HG02943 (cell line): ENCODE data around the gene ASTN1.

Source experiments
- ATAC-seq: cut with Tn5 transposase; IDR thresholded peaks from one replicate; pipeline ENCODE4 v1.9.1; 2021; ENCODE audit warnings: mild to moderate bottlenecking, low read depth, moderate library complexity; ENCODE audit not compliant: unreplicated experiment

The ASTN1 gene

GRCh38 chr1:177164380-177165068 is at the start of gene ASTN1:
ASTN1 (minus strand) TSS chr1:177164712; CDS start chr1:177164676, 36 bp downstream.
- no peak for ATAC-seq

- no peak for ATAC-seq
Measured at GRCh38 chr1:177211231-177211630, 46.7 kb upstream of the ASTN1 start.

DNA sequence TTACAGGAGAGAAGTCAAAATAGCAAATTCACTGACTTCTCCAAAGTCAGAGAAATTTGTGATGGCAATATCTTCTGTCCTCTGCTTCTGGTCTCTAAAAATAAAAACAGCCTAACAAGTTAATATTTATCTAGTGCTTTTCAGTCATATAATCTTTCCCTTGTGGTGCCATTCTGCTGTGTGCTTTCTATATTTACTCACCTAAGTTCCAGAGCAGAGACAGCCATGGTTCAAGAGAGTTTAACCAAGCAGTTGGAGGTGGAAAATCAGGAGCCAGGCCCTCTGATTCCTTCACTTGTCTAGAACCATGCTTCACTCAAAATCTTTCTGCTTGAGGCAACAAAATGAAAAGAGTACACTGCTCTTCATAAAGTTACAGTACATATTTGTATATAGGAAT is 45.6 kb upstream of the ASTN1 start:
- no peak for ATAC-seq

DNA sequence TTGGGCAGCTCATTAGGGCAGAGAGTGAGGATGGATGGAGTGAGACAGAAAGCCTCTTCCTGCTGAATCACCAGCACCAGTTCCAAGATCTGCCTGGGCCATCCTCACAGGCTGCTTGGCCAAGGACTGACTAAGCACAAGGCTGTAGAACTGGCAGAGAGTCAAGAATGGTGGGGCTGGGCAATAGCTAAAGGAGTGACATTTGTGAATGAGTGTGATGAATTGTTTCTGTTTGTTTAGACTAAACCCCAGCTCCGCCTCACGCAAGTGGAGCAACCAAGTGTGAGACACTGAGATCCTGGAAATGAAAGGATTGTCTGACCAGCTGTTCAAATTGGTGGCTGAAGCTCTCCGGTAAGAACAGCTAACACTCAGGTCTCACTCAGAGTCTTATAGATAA is 44.8 kb upstream of the ASTN1 start:
- no peak for ATAC-seq

GRCh38 chr1:177208920-177209319 is 44.4 kb upstream of the ASTN1 start:
- no peak for ATAC-seq

DNA sequence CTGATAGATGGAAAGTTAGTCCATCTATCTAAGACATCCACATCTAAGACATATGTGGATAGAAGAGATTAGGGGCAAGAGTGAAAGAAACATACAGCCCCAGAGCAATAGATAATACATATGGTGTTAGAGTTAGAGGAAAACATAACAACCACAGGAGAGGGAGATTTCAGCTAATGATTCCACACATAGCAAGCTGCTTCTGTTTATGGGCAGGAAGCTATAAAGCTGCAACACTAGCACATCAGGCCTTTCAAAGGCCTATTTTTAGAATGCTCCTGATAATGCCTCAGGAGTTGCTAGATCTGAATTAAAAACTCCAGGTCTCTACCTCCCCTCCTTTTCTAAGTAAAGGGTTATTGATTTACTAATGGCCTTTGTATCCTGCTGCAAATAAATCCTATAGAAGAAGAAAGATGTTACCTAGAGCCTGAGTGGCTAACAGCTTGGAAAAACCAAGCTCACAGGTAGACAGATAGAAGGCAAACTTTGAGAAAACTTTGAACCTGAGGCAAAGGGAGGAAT is 42.4 kb upstream of the ASTN1 start:
- ATAC-seq = no peak

DNA sequence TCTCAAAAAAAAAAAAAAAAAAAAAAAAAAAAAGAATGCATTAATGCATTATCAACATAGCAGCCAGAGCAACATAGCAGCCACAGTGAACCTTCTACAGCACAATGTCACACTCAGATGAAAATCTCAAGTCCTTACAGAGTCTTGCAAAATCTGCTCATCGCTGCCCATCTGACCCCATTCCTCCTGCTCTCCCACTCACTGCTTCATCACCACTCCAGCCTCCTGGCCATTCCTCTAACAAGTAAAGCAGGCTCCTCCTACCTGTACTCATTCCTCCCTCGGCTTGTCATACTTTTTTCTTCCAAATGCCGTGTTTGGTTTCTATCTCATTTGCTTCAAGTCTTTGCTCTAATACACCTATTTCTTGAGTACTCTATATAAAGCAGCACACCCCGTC is 35.8 kb upstream of the ASTN1 start:
- ATAC-seq = no peak

DNA sequence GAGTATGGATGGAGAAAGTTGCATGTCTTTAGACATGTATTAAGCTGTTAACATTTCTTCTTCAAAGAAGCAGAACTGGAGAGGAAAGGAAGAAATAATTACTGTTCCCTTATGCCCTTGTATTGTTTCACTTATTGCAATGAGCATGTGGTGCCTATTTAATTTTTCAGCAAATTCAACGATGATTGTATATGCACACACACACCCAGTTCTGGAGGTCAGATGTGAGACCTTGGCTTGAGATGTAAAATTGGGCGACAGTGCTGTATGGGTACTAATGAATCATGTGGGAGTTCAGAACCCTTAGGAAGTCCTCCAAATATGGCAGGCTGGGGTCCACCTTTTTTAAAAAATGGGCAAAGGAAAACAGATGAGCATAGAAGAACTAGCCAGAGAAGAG is 33.7 kb upstream of the ASTN1 start:
- no peak for ATAC-seq

DNA sequence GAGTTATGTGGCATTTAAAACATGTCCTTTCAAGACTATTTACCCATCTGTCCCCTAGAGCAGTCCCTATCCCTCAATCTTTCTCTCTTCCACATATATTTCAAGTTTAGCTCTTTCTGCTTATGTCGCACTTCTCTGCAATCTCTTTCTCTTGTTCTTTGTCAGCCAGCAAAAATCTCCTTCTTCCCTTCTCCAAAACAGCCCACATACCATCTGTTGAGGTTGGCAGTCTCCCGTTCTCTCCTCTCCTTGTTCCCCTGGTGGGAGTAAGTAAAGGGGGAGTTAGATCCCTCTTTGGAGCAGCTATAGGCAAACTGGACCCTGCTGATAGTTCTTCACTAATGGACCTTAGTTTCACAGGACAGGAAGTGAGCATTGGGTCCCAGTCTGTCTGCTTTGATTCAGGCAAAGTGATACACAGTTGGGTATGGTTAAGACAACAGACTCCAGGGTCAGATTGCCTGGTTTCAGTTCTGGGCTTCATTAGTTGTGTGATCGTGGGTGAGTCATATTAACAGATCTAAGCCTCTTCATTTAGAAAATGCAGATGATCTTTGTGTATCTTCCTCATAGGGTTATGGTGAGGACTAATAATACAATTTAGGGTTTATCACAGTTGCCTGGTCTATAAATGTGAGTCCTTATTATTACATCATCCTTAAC is 25.9 kb upstream of the ASTN1 start:
- ATAC-seq = no peak

DNA sequence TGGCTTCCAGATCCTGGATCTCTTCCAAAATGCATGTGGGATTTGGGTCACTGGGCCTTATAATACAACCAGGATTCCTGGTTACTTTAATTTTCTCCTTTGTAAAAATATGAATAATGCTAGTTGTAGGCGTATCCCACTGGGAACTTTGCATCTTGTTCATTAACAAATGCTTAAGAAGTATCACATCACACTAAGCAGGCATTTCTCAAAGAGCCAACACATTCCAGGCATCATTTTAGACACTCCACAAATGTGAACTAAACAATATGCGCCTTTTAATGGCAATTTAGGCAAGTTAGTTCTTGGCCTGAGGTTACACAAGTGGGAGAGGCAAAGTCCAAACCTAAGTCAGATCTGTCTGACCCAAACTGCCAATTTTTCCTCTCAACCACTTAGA is 22.1 kb upstream of the ASTN1 start:
- no peak for ATAC-seq

- no peak for ATAC-seq
Measured at GRCh38 chr1:177185209-177185608, 20.7 kb upstream of the ASTN1 start.

- ATAC-seq = no peak
Measured at GRCh38 chr1:177183836-177184235, 19.3 kb upstream of the ASTN1 start.

- ATAC-seq = peak; percentile 89
Measured at GRCh38 chr1:177181631-177182291, 17.2 kb upstream of the ASTN1 start.

DNA sequence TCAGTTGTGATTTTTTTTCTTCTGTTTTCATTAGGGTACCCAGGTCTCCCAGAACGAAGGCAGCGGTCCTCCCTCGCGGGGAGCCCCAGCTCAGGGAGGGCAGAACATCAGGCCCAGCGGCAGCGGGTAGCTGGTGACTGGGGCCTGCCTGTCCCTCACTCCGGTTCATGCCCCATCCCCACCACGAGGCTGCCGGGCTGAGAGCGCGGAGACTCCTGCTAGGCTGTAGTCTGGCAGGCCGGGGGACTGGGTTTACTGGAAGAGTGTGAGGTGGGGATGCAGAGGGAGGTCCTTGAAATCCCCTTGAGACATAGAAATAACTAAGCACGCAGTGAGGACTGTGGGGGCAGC is 16.7 kb upstream of the ASTN1 start:
- peak; percentile 22 for ATAC-seq

- ATAC-seq = no peak
Measured at GRCh38 chr1:177174921-177175634, 10.6 kb upstream of the ASTN1 start.

GRCh38 chr1:177173976-177174375 is 9.5 kb upstream of the ASTN1 start:
- ATAC-seq = no peak

DNA sequence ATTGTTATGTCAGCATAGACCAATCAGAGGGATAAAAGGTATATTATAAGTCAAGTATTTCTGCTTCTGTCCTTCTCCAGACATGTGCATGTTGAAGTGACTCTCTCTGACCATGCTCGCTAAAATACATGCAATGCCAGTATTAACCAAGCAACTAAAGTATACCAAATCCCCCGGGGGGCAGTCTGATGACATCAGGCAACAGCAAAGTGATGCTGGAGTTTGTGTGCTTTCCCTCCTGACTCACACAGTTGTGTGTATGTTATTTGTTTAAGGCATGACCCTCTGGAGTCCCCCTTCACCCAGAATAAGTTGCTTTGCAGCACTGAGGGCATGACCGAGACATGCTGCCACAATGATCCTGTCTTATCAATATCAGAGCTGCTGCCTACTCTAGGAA is 8.4 kb upstream of the ASTN1 start:
- ATAC-seq = no peak

DNA sequence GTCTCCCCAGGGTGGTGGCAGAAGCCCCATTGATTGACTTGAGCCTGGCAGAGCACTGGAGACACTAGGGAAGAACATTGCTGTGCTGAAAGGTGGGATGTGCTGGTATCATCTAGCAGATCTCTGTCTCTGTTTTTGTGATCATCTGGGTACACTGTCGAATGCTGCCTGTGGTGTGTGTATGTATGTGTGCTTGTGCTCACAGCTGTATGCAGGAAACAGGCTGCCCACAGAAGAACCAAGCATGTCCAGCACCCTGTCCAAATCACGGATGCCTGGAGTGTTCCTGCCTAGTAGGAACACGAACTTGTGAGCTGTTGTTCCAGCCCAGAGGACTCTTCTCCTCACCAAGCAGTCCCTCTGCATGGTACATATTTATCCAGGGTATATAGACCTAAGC is 7.8 kb upstream of the ASTN1 start:
- ATAC-seq = no peak

DNA sequence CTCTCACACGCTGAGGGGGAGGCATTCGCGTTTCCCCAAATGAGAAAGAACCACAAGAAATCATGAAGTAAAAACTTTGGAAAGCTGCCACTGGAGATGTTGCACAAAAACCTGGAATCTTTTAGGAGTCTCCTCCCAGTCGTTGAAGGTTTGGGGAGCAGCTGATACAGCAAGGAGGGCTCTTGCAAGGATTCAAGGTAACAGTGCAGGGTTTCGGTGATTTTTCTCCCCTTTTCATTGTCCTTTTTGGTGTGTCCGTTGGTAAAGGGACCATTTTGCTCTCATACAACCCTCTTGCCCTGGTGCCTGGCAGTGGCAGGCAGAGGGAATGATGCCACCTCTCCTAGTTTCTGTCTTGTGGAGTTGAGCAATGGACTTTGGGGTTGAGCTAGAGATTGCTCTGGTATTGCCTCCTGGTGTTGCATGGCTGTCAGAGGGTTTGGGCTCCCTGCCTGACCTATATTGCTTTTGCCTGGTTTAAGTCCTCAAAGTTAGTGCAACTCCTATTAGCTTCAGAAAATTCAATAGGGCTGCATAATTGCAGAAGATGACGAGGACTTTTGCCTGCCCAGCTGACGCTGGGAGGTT is 7.1 kb upstream of the ASTN1 start:
- ATAC-seq = no peak

DNA sequence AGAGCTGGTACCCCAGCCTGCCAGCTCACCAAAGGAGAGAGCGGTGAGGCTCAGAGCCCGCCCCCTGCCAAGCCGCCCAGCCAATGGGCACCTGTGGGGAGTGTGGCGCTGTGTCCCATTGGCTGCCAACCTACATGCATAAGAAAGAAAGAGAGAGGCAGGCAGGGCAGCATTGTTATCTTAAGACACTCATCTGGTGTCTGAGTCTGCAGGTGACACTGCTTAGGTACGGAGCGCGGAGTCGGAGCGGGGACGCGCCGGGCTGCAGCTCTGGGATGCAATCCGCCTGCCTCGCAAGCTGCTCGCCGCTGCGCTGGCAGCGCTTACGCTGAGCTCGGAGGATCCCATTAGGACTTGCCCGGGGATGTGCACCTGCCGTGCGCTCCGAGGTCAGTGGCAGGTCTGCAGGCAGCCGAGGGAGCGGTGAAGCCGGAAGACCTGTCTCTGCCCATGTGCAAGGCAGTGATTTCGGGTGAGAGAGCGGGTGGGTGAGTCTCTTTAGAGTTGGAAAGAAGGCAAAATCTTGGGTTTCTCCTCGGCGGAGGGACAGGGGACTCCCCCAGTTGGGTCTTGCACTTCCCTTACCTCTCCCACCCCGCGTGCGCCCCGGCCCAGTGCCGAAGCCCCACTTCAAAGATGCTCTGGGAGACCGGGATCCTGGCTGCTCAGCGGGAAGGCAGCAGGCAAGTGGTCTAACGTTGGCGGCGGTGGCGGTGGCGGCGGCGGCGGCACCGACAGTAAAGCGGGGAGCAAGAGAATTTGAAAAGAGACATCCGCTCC is 6.4 kb upstream of the ASTN1 start, which contains the start of gene BRINP2:
Gene BRINP2 (plus strand): TSS at position 203 of the 780 bp plus-strand sequence. CDS start 58,919 bp downstream, outside the sequence.
- peak; percentile 68 for ATAC-seq
